Bronchial epithelial cell (primary cell): Measurements from ENCODE around the gene TRIM3. TPM values are rescaled to one million over a fixed set of nuclear protein-coding genes. Genes with fewer than 3 reads are reported as not detected.

Experiments used
- DNase-seq: peaks from one replicate; pipeline ENCODE4 v3.0.0-alpha.2; 2010; ENCODE audit warnings: low read depth
- FAIRE-seq: peaks from 2 replicates; lab custom pipeline; 2011; peaks lifted over from hg19 to GRCh38; lab: Jason Lieb, UNC
- H3K27me3 ChIP-seq: 2 replicates; pipeline ENCODE4 v1.5.1; 2011; ENCODE audit warnings: low read length; ENCODE audit not compliant: control insufficient read depth, insufficient read depth
- H3K36me3 ChIP-seq: 2 replicates; pipeline ENCODE4 v1.5.1; 2011; ENCODE audit warnings: low read length; ENCODE audit not compliant: control insufficient read depth, insufficient read depth
- H3K4me3 ChIP-seq: 2 replicates; pipeline ENCODE4 v1.5.1; 2011; ENCODE audit warnings: mild to moderate bottlenecking, low read depth, low read length, control low read depth
- CTCF ChIP-seq: IDR thresholded peaks from 2 replicates; pipeline ENCODE4 v1.5.1; 2011; ENCODE audit warnings: mild to moderate bottlenecking, moderate library complexity, low read length, control low read depth, inconsistent platforms; ENCODE audit not compliant: insufficient read depth, severe bottlenecking
- total RNA-seq: library from RNA; depleted of rRNA; stranded (reverse); fragments of >200 nt; gene quantifications from 2 replicates; pipeline ENCODE4 v1.2.1, GENCODE V29; 2014

TRIM3 gene
- total RNA-seq, 1 donor from 2014 or later, result 7.6 TPM

- H3K4me3 ChIP-seq, result no peak overlapping the region
- DNase-seq, result no peak
- H3K27me3 ChIP-seq, result no peaks in the 10 kb centered on the region
- no peaks in the 10 kb centered on the region for H3K36me3 ChIP-seq
- no peak for TF ChIP-seq CTCF
- FAIRE-seq, result no peak
Observed at GRCh38 chr11:6504166-6504565, 30.4 kb upstream of the TRIM3 start.

GRCh38 chr11:6502382-6502781 is 28.6 kb upstream of the TRIM3 start:
- no peak for DNase-seq
- H3K4me3 ChIP-seq, result no peak overlapping the region
- no peak for TF ChIP-seq CTCF
- H3K36me3 ChIP-seq, result peaks cover 1% of the 10 kb centered on the region
- FAIRE-seq, result peak; percentile 28
- H3K27me3 ChIP-seq, result no peaks in the 10 kb centered on the region

DNA sequence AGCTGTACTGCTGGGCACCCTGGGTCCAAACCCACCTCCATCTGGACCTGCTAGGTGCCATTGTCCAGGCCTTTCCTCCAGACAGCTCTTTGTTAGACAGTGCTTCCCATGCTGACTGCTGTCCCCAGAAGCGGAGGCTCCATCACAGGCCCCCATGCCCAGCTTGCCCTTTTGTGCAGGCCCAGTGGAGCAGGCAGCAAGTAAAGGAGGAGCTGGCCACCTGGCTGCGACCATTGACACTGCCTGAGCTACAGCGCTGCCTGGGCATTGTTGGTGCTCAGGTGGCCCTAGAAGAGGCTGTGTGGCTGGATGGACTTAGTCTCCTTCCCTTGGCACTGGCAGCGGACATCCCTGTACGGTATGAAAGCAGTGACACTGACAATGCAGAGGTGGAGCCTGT is 24.8 kb upstream of the TRIM3 start:
- no peak for FAIRE-seq
- no peak for DNase-seq
- no peak for TF ChIP-seq CTCF
- Histone ChIP-seq H3K4me3 (no peak overlapping the region), H3K36me3 (peaks cover 1% of the 10 kb centered on the region), H3K27me3 (no peaks in the 10 kb centered on the region)

GRCh38 chr11:6498121-6498520 is 24.4 kb upstream of the TRIM3 start:
- H3K36me3 ChIP-seq, result peaks cover 3% of the 10 kb centered on the region
- H3K27me3 ChIP-seq, result no peaks in the 10 kb centered on the region
- TF ChIP-seq CTCF, result no peak
- no peak for DNase-seq
- H3K4me3 ChIP-seq, result no peak overlapping the region
- FAIRE-seq, result no peak

GRCh38 chr11:6497069-6497839 is 23.5 kb upstream of the TRIM3 start, which contains the start of gene DNHD1:
TSS of gene DNHD1 (plus strand) at chr11:6497280. CDS start at chr11:6498216, 936 bp downstream.
- no peak for DNase-seq
- H3K36me3 ChIP-seq, result peaks cover 3% of the 10 kb centered on the region
- no peaks in the 10 kb centered on the region for H3K27me3 ChIP-seq
- TF ChIP-seq CTCF, result no peak
- H3K4me3 ChIP-seq, result no peak within 1 kb of the TSS
- FAIRE-seq, result no peak
